ENCODE data around the gene PRKD2.
"Not testable (repeated sequence)": the region's sequence is repeated elsewhere in the genome, so short reads cannot be mapped to it uniquely, and the experiment has no call there.

PRKD2 gene

DNA sequence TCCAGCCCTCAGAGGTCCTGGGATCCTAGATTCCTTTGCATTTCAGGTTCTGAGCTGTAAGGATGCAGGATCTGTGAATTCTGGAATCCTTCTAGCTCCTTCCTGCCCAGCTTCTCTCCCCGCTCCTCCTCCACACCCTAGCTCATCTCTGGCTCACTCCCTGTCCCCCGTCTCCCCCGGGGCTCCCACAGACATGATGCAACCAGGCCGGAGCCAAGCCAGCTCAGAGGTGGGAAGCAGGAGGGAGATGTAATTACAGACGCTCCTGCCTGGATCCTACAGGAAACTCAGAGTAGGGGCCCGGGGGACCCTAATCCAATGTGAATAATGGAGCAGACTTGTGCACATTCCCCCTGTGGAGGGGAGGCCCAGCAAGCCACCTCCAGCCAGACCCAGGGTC, 85.4 kb downstream of the PRKD2 start:
- no peaks in the 10 kb centered on the region for H3K36me3 ChIP-seq (ENCODE audit: control insufficient read depth, insufficient read depth, low read length)
- no peak overlapping the region for H3K9ac ChIP-seq (ENCODE audit: low read depth, low read length)

DNA sequence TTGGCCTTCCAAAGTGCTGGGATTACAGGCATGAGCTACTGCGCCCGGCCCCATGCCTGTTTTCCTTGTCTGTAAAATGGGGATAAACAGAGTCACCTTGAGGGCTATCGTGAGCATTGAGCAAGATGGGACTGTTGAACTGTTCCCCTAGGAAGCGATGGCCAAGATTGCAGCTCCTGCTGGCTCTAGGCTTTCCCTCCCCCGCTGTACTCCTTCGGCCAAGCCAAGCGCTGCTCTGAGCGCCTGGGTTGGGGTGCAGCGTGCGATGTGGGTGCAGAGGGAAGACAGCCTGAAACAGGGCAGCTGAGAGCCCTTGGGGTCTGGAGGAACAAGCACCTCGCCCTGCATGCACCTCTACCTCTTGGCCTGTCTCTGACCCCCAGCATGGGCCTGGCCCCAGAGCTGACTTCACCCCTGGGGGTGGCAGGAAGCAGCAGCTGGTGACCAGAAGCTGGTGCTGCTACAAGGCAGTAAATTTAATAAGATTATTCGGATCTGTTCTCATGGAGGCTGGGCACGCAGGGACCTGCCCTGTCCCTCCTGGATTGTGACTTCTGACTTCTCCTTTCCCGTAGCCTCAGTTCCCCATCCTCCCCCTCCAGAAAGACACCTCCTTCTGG, 86.2 kb downstream of the PRKD2 start:
- H3K9ac ChIP-seq (ENCODE audit: low read depth, low read length), result no peak overlapping the region

More for the DNA sequence above, 85.4 kb downstream of the PRKD2 start:
- Histone ChIP-seq H3K4me3 (ENCODE audit: low read depth, low read length) (no peak overlapping the region), H3K9me3 (ENCODE audit: control insufficient read depth, insufficient read depth, low read length) (no peaks in the 10 kb centered on the region), H3K27me3 (ENCODE audit: control insufficient read depth, insufficient read depth, low read length) (peaks cover 32% of the 10 kb centered on the region), H3K4me1 (ENCODE audit: control insufficient read depth, insufficient read depth, low read length) (peaks cover 13% of the 10 kb centered on the region)

DNA sequence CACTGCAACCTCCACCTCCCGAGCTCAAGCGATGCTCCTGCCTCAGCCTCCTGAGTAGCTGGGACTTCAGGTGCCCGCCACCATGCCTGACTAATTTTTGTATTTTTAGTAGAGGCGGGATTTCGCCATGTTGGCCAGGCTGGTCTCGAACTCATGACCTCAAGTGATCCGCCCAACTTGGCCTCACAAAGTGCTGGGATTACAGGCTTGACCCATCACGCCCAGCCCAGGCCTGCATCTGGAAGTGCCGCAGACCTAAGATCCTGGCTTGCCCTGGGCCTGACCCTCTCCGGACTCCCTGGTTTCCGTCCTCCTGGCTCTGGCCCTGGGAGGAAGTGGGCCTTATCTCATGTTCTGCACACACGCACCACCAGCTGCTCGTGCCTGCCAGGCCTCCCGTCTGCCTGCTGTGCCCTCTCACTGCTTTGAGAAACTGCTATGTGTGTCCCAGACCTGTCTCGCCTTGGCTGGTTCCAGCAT, 87.3 kb downstream of the PRKD2 start:
- Histone ChIP-seq H3K4me1 (ENCODE audit: control insufficient read depth, insufficient read depth, low read length) (peaks cover 11% of the 10 kb centered on the region), H3K9me3 (ENCODE audit: control insufficient read depth, insufficient read depth, low read length) (no peaks in the 10 kb centered on the region), H3K36me3 (ENCODE audit: control insufficient read depth, insufficient read depth, low read length) (no peaks in the 10 kb centered on the region), H3K4me3 (ENCODE audit: low read depth, low read length) (no peak overlapping the region), H3K9ac (ENCODE audit: low read depth, low read length) (no peak overlapping the region), H3K27me3 (ENCODE audit: control insufficient read depth, insufficient read depth, low read length) (peaks cover 19% of the 10 kb centered on the region)

More for the DNA sequence above, 86.2 kb downstream of the PRKD2 start:
- no peak overlapping the region for H3K4me3 ChIP-seq (ENCODE audit: low read depth, low read length)
- peaks cover 25% of the 10 kb centered on the region for H3K27me3 ChIP-seq (ENCODE audit: control insufficient read depth, insufficient read depth, low read length)
- no peaks in the 10 kb centered on the region for H3K9me3 ChIP-seq (ENCODE audit: control insufficient read depth, insufficient read depth, low read length)
- H3K4me1 ChIP-seq (ENCODE audit: control insufficient read depth, insufficient read depth, low read length), result peaks cover 11% of the 10 kb centered on the region
- H3K36me3 ChIP-seq (ENCODE audit: control insufficient read depth, insufficient read depth, low read length), result no peaks in the 10 kb centered on the region

DNA sequence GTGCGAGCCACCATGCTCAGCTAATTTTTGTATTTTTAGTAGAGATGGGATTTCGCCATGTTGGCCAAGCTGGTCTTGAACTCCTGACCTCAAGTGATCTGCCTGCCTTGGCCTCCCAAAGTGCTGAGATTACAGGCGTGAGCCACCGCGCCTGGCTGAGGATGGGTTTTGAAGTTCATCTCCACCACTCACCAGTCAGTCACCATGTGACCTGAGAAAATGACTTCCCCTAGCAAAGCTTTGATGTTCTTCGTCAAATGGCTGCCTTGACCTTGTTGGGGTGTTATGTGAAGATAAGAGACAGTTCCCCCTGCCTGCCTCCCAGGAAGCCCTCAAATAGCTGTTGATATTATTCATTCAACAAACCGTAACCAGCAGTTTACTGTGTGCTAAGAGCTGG, 87.9 kb downstream of the PRKD2 start:
- H3K27me3 ChIP-seq (ENCODE audit: control insufficient read depth, insufficient read depth, low read length), result peaks cover 19% of the 10 kb centered on the region
- not testable (repeated sequence) for H3K36me3 ChIP-seq (ENCODE audit: control insufficient read depth, insufficient read depth, low read length); H3K4me3 ChIP-seq (ENCODE audit: low read depth, low read length); H3K9ac ChIP-seq (ENCODE audit: low read depth, low read length); H3K9me3 ChIP-seq (ENCODE audit: control insufficient read depth, insufficient read depth, low read length)
- peaks cover 11% of the 10 kb centered on the region for H3K4me1 ChIP-seq (ENCODE audit: control insufficient read depth, insufficient read depth, low read length)

DNA sequence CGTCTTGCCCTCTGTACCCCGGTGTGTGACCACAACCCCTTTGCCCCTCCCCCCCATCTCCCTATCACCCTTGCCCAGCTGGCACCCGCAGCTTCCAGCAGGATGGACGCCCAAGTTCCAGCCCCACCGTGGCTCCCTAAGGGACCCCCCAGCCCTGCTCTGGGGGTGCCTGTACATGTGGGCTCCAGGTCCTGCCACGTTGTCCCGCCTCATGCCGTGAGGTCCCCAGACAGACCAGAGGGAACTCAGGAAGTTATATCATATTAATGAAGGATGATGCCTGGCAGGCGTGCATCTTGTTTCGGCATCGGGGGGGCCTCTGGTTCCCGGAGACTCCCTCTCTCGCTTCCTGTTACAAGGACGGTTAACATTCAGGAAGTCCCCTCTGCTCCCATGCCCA, 90.5 kb downstream of the PRKD2 start:
- H3K4me3 ChIP-seq (ENCODE audit: low read depth, low read length), result no peak overlapping the region
- H3K36me3 ChIP-seq (ENCODE audit: control insufficient read depth, insufficient read depth, low read length), result no peaks in the 10 kb centered on the region
- no peak overlapping the region for H3K9ac ChIP-seq (ENCODE audit: low read depth, low read length)
- no peaks in the 10 kb centered on the region for H3K27me3 ChIP-seq (ENCODE audit: control insufficient read depth, insufficient read depth, low read length)
- peaks cover 6% of the 10 kb centered on the region for H3K4me1 ChIP-seq (ENCODE audit: control insufficient read depth, insufficient read depth, low read length)
- H3K9me3 ChIP-seq (ENCODE audit: control insufficient read depth, insufficient read depth, low read length), result no peaks in the 10 kb centered on the region

DNA sequence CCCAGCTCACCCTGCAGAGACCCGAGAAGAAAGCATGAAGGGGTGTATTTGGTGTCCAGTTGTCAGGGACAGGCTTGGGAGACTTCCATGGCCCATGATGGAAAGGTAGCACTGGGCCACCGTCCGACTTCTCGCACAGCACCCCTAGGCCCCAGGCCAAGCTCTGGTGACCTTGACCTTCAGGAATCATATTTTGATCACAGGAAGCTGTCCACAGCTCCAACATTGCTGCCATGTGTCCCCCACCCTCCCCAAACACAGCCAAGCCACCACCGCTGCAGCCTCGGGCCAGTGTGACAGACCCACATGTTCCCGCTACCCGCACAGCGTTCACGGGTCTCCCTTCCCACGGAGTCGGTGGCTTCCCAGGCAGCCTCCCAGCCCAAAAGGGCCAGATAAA, 91.2 kb downstream of the PRKD2 start:
- Histone ChIP-seq H3K9me3 (ENCODE audit: control insufficient read depth, insufficient read depth, low read length) (no peaks in the 10 kb centered on the region), H3K36me3 (ENCODE audit: control insufficient read depth, insufficient read depth, low read length) (no peaks in the 10 kb centered on the region), H3K9ac (ENCODE audit: low read depth, low read length) (no peak overlapping the region), H3K4me3 (ENCODE audit: low read depth, low read length) (no peak overlapping the region), H3K27me3 (ENCODE audit: control insufficient read depth, insufficient read depth, low read length) (no peaks in the 10 kb centered on the region), H3K4me1 (ENCODE audit: control insufficient read depth, insufficient read depth, low read length) (peaks cover 3% of the 10 kb centered on the region)

DNA sequence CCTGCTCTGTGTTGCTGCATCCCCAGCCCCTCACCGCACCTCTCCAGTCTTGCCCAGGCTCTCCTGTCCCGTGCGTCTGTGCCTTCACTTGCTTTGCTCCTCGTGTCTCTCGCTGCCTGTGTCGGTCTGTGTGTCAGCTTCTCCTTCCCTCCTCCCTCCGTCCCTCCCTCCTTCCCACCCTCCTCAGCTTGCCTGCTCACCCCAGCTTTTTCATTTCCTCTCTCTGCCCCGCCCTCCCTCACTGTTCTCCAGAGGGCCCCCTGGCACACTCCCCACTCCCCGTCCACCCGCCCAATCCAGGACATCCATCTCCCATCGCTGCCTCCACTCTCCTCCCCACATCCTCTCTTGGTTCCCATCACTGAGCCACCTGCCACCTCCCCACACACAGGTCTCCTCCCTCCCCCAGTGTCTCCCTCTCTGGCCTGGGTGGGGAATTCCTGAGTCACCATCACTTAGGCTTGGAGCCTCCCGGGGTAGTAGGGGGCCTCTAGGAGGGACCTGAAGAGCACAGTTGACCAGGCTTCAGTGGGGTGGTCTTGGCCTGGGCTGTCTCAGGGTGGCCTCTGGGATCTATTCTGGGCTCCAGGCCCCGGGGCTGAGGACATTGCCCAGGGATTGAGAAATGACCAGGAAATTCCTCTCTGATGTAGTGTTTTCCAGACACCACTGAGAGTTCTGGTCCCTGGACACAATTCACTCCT, 91.8 kb downstream of the PRKD2 start, which contains the start of gene PTGIR:
TSS of gene PTGIR (minus strand) at position 132 of the 704 bp plus-strand sequence. CDS start 864 bp downstream, outside the sequence.
- Histone ChIP-seq H3K9ac (ENCODE audit: low read depth, low read length) (no peak within 1 kb of the TSS), H3K9me3 (ENCODE audit: control insufficient read depth, insufficient read depth, low read length) (no peaks in the 10 kb centered on the region), H3K36me3 (ENCODE audit: control insufficient read depth, insufficient read depth, low read length) (no peaks in the 10 kb centered on the region), H3K27me3 (ENCODE audit: control insufficient read depth, insufficient read depth, low read length) (no peaks in the 10 kb centered on the region), H3K4me3 (ENCODE audit: low read depth, low read length) (no peak within 1 kb of the TSS), H3K4me1 (ENCODE audit: control insufficient read depth, insufficient read depth, low read length) (no peaks in the 10 kb centered on the region)

All from iPS-15b (cell line).